HG02938 (cell line): Measurements from ENCODE around the gene TEDC2.

Source experiments
- ATAC-seq: cut with Tn5 transposase; IDR thresholded peaks from one replicate; pipeline ENCODE4 v1.9.1; 2021; ENCODE audit warnings: mild to moderate bottlenecking, moderate library complexity; ENCODE audit not compliant: unreplicated experiment

The TEDC2 gene

DNA sequence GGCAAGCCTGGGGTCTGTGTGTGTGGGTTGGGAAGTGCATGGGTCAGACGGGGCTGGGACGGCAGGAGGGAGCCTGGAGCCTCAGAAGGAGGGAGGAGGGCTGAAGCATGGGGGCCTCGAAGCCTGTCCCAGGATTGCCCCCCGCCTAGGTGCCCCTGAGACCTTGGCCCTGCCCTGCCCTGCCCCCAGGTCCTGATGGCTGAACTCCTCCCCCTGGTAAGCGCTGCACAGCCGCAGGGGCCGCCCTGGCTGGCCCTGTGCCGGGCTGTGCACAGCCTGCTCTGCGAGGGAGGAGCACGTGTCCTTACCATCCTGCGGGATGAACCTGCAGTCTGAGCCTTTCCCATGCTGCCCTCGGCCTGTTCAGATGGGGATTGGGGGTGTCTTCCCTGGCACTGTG lies 4.4 kb downstream of the TEDC2 start:
- no peak for ATAC-seq

DNA sequence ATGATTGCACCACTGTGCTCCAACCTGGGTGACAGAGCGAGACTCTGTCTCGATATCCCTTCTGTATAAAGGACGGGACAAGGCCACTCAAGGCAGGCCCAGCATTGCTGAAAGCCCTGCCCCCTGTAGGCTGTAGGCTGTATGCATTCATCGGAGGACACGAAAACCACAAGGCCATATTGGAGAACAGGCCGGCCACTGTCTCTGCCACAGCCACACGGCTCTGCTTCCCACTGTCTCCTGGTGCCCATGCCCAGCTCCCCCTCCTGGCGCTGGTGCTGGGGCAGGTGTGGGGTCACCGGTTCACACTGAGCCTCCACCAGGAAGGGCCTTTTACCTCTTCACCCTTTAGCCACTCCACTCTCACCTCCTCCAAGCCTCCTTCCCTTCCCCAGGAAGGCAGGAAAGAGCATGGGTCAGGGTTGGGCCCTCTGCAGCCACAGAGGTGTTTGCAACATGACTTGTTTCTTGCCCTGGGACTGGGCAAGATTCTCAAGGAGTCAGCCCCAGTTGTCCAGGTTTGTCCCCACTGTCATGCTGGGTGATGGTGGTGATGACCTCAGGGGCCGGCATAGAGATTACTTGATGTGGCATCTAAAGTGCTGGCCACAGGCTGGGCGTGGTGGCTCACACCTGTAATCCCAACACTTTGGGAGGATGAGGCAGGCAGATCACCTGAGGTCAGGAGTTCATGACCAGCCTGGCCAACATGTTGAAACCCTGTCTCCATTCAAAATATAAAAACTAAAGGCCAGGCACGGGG lies 5.9 kb downstream of the TEDC2 start:
- ATAC-seq, result no peak

DNA sequence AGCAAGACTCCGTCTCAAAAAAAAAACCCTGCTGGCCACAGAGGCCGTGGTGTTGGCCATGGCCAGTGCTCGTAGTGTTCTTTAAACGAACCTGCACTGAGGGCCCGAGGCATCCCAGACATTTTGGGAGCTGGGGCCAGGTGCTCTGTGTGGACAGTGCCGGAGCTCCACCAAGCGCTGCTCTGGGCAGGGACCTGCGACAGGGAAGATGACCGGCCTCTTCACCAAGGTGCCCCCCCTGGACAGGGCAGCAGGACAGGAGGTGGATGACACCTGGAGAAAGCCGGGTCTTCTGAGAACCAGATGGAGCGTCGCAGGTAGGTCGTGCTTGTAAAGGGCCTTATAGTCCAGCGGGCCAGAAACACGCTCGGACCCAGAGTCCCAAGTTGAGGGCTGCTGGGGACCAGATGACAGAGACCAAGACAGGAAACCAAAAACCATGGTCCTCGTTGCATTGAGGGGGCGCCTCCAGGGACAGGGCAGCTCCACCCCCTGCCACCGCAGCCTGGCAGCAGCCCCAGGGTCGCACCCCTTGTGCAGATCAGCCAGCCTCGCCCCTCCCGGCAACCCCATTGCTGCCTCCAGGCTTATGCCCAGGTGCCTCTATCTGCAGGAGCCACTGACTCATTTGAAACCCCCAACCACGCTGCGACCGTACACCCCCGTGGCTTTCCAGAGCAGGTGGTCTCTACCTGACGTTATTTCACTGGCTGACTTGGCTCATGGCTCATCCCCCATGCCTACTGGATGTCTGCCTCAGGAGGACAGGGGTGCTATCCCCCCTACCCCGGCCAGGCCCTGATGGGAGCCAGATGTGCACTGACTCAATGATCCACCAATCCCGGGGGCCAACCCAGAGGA lies 7.0 kb downstream of the TEDC2 start:
- no peak for ATAC-seq

DNA sequence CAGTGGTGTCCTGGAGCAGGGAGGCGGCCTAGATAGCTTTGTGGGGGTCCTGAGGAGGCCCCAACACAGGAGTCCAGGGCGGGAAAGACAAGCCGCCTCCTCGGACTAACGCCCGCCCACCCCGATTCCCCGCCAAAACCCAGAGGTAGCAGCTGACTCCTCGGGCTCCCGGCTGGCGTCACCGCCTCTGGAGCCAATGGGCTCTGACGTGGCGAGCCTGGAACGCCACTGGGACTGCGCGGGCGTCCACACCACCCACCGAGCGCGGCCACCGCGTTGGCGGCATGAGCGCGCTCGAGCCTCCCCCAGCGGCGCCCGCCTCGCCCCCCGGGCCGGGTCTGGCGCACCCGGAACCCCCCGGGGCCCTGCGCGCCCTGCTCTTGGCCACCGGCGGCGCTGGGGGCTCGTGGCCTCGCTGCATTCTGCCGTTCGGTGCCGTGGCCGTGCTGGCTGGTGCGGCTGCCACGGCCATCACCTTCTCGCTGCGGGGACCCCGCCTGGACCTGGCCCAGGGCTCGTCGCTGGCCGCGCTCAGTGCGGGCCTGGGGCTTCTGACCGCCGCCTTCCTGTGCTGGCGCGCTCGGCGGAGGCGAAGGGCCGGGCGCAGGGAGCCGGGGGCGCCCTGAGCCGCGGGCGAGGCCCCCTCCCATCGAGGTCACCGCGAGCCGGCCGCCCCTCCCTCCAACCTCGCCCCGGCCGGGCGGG lies 7.8 kb downstream of the TEDC2 start:
- ATAC-seq, result no peak

DNA sequence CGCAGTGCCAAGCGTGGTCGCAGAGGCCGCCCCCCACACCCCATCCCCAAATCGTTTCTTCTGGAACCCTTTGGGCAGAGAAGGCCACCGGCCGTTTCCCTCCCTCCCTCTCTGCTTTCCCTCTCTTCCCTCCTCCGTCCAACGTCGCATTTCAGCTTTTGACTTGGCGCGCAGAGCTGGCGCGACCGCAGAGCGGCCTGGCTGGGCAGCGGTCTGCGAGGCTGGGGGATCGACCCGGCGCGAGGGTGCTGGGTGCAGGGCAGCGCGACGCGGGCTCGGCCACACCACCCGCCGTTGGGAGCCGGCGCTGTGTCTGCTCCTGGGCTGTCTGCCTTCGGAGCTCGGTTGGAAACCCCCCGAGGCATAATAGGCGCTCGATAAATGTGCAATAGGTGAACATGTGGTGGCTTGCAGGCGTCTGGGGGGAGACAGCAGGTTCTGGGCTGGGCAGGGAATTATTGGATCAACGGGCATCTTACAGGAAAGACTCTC lies 8.4 kb downstream of the TEDC2 start:
- ATAC-seq, result no peak

DNA sequence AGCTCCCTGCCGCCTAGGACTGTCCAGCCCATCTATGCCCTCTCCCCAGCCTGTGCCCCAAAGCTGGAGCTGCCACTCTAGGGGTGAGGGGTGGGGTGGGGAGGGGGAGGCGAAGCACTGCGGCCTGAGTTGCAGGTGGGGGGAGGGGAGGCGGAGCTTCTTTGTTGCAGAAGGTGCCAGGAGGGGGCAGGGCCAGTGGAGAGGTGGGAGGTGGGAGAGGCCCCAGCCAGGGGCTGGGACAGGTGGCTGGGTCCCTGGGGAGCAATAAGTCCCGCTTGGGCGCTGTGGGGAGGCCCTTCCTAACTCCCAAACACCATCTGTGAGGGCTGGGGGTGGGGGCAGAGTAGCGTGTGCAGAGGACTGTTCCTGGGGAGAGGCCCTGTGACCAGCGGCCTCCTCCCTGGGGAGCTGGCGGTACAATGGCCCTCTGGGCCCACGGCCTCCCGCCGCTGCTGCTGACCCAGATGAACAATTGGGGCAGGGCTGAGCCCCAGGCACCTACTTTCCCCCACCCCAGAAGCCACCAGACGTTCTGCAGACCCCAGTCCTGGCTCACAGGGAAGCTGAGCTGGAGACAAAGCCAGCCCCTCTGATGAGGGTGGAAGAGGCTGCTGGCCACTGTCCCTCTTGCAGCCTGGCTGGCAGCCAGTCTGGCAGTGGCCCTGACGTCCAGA lies 9.0 kb downstream of the TEDC2 start:
- no peak for ATAC-seq

DNA sequence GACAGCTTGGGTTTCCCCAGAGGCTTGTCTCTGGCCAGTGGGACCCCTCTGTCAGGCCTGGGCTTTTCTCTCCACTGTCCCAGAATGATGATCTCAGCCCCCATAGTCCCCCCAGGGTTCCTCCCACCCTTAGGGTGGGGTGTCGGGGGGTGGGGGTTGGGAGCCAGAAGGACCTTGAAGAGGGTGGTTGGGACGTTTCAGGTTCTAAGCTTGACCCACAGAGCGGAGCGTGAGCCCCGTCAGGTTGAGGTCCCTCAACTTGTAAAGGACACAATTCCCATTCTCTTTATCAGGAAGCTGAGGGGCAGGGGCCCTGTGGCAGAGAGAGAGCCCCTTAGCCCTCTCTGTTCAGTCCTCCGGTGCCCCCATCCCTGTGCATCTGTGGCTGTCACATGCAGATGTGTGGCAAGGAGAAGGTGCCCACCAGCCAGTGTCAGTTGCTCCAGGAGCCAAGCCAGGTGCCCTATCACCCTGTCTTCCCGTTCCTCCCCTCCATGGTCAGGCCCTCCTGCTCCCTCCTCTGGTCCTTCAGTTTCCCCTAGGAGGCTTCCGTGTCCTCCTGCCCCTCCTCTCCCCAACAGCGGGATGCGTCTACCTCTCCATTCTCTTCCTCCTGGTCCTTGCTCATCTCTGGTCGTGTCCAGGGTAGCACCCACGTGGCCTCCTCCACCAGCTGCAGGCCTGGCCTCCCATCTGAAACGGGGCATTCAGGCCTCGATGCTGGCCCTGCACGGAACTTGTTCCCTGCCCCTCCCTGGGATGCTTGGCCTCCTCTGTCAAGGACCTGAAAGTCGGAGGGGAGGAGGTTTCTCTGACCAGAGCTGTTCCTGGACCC lies 9.7 kb downstream of the TEDC2 start:
- ATAC-seq, result no peak

DNA sequence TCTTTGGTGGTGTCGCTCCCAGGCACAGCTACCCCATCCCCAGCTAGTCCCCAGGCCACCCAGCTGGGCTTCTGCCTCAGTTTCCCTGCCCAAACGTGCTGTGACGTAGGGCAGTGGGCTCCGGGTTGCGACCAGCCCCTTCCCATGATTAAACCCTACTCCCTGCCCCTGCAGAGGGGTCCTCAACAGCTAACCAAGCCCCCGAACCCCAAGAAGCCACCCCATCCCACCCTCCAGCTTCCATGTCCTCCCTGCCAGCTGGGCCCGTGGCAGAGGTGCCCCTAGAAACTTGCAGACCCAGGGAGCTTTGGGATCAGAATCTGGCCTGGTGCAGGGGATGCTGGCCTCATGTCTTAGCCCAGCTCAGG lies 10.3 kb downstream of the TEDC2 start:
- ATAC-seq, result no peak

DNA sequence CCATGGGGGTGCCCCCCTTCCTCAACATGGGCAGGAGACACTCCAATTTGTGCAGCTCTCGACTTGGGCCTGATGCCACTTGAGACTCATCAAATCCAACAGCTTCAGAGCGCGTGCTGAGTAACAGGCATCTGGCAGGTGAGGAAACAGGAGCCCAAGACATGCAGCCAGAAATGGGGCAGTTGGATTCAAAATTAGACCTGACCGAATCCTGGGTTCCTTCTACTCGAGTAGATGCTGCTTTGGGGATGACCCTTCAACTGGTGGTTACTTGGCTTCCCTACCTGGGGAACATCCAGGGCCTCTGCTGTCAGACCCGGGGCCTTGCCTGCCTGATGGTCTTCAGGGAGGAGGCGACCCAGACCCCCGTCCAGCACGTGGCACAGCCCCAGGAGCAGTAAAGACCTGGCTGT lies 10.7 kb downstream of the TEDC2 start:
- ATAC-seq, result no peak

DNA sequence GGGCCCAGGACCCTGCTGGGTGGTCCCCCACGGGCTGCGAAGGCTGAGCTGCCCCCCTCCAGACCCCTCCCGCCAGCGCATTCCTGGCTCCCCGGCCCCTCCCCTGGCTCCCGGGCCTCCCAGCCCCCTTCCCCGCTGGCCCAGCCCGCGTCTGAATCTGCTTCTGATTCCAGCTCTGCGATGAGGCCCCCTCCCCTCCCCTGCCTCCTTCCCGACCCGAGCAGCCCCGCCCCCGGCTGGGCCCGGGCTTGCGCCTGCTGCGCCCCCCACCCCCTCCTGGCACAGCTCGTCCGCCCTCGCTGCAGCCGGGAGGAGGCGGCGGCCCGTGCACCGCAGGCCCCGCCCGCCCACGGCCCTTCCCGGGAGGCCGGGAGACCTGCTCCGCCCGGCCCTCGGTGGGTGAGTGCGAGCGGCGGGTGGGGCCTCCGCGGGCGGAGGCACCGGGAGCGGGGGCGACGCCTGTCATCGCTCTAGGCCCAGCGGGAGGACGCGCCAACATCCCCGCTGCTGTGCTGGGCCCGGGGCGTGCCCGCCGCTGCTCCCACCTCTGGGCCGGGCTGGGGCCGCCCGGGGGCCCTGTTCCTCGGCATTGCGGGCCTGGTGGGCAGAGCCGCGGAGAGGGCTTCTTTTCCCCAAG lies 11.2 kb downstream of the TEDC2 start, which contains the start of gene NTN3:
Gene NTN3, plus strand, starts transcription at position 282 of the 637 bp plus-strand sequence. CDS start 405 bp downstream, outside the sequence.
- no peak for ATAC-seq

DNA sequence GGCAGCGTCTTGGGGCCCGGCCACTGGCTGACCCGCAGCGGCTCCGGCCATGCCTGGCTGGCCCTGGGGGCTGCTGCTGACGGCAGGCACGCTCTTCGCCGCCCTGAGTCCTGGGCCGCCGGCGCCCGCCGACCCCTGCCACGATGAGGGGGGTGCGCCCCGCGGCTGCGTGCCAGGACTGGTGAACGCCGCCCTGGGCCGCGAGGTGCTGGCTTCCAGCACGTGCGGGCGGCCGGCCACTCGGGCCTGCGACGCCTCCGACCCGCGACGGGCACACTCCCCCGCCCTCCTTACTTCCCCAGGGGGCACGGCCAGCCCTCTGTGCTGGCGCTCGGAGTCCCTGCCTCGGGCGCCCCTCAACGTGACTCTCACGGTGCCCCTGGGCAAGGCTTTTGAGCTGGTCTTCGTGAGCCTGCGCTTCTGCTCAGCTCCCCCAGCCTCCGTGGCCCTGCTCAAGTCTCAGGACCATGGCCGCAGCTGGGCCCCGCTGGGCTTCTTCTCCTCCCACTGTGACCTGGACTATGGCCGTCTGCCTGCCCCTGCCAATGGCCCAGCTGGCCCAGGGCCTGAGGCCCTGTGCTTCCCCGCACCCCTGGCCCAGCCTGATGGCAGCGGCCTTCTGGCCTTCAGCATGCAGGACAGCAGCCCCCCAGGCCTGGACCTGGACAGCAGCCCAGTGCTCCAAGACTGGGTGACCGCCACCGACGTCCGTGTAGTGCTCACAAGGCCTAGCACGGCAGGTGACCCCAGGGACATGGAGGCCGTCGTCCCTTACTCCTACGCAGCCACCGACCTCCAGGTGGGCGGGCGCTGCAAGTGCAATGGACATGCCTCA lies 12.0 kb downstream of the TEDC2 start:
- no peak for ATAC-seq

DNA sequence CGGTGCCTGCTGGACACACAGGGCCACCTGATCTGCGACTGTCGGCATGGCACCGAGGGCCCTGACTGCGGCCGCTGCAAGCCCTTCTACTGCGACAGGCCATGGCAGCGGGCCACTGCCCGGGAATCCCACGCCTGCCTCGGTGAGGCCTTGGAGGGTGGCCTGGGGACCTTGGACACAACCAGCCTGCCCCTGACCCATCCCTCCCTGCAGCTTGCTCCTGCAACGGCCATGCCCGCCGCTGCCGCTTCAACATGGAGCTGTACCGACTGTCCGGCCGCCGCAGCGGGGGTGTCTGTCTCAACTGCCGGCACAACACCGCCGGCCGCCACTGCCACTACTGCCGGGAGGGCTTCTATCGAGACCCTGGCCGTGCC lies 12.6 kb downstream of the TEDC2 start:
- no peak for ATAC-seq

DNA sequence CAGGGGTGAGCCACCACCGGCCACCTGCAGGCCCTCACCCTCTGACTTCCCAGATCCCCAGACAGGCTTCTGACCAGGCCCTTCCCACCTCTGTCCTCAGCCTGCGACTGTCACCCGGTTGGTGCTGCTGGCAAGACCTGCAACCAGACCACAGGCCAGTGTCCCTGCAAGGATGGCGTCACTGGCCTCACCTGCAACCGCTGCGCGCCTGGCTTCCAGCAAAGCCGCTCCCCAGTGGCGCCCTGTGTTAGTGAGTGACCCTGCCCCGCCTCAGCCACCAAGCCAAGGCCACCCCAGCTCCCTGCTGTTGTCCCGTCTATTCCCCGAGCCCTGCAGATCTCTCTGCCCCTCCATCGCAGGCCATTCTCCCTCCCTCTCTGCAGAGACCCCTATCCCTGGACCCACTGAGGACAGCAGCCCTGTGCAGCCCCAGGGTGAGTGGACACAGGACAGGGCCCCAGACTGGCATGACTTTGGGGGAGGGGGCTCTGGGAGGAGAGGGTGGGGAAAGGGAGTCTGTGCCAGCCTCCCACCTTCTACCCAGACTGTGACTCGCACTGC lies 13.1 kb downstream of the TEDC2 start:
- ATAC-seq, result no peak

DNA sequence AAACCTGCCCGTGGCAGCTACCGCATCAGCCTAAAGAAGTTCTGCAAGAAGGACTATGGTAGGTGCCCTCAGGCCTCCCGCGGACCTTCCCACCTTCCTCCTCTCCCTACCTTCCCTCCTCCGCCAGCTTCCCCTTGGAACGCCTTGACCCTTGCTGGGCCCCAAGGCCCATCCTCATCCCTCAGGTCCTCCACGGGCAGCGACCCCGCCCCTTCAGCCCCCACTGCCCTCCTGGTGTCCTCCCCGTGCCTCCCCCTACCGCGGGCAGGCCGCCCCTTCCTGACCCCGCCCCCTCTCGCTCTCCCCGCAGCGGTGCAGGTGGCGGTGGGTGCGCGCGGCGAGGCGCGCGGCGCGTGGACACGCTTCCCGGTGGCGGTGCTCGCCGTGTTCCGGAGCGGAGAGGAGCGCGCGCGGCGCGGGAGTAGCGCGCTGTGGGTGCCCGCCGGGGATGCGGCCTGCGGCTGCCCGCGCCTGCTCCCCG lies 13.6 kb downstream of the TEDC2 start:
- ATAC-seq, result no peak

DNA sequence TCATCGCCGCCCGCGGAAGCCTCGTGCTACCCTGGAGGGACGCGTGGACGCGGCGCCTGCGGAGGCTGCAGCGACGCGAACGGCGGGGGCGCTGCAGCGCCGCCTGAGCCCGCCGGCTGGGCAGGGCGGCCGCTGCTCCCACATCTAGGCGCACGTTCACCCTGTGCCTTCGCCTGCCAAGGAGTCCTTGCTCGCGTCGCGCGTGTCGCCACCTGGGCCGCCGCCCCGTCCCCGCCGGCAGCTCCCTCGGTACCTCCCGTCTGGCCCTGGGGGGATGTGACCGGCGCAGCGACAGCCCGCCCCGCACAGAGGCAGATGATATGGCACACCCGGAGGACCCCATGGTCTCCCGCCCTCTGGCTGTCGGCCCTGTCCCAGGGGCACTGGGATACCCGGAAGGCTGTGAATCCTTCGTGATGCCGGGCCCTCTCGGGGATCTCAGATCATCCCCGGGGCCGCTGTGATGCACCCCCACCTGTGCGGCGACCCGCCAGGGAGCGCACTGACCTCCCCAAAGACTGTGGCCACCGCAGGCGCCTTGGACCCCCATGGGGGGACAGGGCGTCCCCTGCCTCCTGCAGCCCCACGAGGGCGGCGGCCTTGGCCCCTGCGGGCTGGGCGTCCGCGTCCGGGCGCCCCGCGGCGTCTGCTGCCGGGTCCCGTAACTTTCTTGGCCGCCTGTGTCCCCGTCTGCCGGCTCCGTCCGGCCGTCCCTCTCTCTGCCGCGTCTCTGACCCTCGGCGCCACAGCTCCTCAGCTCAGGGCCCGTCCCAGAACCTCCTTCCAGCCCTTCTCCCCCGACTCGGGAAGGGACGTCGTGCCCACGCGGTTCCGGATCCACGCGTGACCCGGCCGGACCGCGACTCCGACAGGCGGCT lies 14.3 kb downstream of the TEDC2 start:
- no peak for ATAC-seq

DNA sequence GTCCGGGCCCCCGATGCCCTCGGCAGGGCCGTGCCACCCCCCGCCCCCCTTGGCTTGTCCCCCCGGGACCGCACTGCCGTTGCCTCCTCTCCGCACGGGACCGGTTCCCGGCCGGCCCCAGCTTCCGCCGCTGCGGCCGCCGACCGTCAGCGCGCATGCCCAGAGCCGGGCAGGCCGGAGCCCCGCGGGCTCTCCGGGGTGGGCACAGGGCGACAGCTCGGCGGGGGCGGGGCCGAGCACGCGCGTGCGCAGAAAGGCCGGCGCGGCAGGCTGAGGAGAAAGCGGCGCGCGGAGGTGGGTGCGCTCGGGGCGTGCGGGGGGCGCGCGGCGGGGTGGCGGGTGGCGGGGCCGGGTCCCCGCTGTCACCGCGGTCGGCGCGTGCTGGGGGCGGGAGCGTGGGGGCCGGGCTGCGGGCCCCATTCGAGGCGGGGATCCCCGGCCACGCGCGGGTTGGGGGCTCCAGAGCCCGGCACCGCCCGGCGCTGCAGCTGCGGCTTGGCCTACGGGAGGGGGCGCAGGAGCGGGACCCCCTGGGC lies 15.0 kb downstream of the TEDC2 start, which contains the start of gene TBC1D24:
Gene TBC1D24, plus strand, starts transcription at position 251 of the 536 bp plus-strand sequence. CDS start 21,022 bp downstream, outside the sequence.
- ATAC-seq, result no peak
